Activated CD4-positive, alpha-beta T cell treated with anti-CD3 and anti-CD28 coated beads for 36 hours (primary cell): Measurements from ENCODE around the gene FHIP1B. TPM values are rescaled to one million over a fixed set of nuclear protein-coding genes. Genes with fewer than 3 reads are reported as not detected.
A peak's percentile ranks its signal among the peaks of the same experiment; 100 is the strongest.

Experiments
- ATAC-seq: fragments of 200-7000 bp; cut with Tn5 transposase; one replicate; pipeline ENCODE4 v1.10.0; 2021; ENCODE audit warnings: mild to moderate bottlenecking, moderate library complexity
- CTCF ChIA-PET: fragments of 350-600 bp; sonication (Branson Sonifier 250); formaldehyde crosslinking; loops from one replicate; lab custom pipeline; 2021; ENCODE audit warnings: antibody characterized with exemption; lab: Charles Lee
- POLR2A ChIA-PET: fragments of 350-600 bp; sonication (Branson Sonifier 250); formaldehyde crosslinking; loops from one replicate; lab custom pipeline; 2021; ENCODE audit warnings: antibody characterized with exemption, inconsistent platforms; lab: Charles Lee
- DNase-seq: peaks from one replicate; pipeline ENCODE4 v3.0.0-alpha.2; 2020
- H3K27ac Mint-ChIP-seq: one replicate; pipeline ENCODE4 v1.8.0; 2021; ENCODE audit warnings: mixed read lengths
- H3K27me3 Mint-ChIP-seq: one replicate; pipeline ENCODE4 v1.8.0; 2021; ENCODE audit warnings: mixed read lengths
- H3K36me3 Mint-ChIP-seq: one replicate; pipeline ENCODE4 v1.8.0; 2021; ENCODE audit warnings: low read depth, mixed read lengths
- H3K4me1 Mint-ChIP-seq: one replicate; pipeline ENCODE4 v1.8.0; 2021; ENCODE audit warnings: mixed read lengths
- H3K4me3 Mint-ChIP-seq: one replicate; pipeline ENCODE4 v1.8.0; 2021; ENCODE audit warnings: mild to moderate bottlenecking, moderate library complexity, mixed read lengths
- H3K9me3 Mint-ChIP-seq: one replicate; pipeline ENCODE4 v1.8.0; 2021; ENCODE audit warnings: low read depth, mixed read lengths
- intact Hi-C, 2 experiments: fragments of 100-400 bp; cut with DNase I in 1 of 2; cut with micrococcal nuclease in 1 of 2; formaldehyde crosslinking; loops; one replicate each; pipeline versions ENCODE4 v1.14.2 to v1.15.1; 2022 to 2024; cut with DNase I, micrococcal nuclease
- total RNA-seq, 2 experiments: library from RNA; stranded (reverse); gene quantifications; one replicate each; pipeline ENCODE4 v1.2.3, GENCODE V29; 2021

The FHIP1B gene
- total RNA-seq, 2 experiments from 2014 or later, result 17.0 to 17.1 TPM

- Mint-ChIP-seq H3K36me3 (no peaks in the 10 kb centered on the region), H3K27ac (no peak overlapping the region), H3K4me3 (no peak overlapping the region), H3K27me3 (peaks cover 6% of the 10 kb centered on the region), H3K9me3 (no peaks in the 10 kb centered on the region), H3K4me1 (peaks cover 3% of the 10 kb centered on the region)
- intact Hi-C loops, result no loop called here
- CTCF ChIA-PET, result interaction anchor here (0.5 to 3.5 kb wide), 2 partner anchors 12 to 245 kb away, joined by 3 to 23 read pairs; no protein-coding TSS in a partner anchor
- ATAC-seq, result no peak
- no peak for DNase-seq
- POLR2A ChIA-PET, result no interaction called here
These were observed 5.7 kb upstream of the FHIP1B start for GRCh38 chr11:6240139-6240538.

GRCh38 chr11:6238902-6239301 lies 4.5 kb upstream of the FHIP1B start, which contains the start of gene CNGA4:
TSS of gene CNGA4 (plus strand) at chr11:6239089. CDS start at chr11:6239207, 118 bp downstream.
- H3K27me3 Mint-ChIP-seq, result peaks cover 6% of the 10 kb centered on the region
- no peaks in the 10 kb centered on the region for H3K9me3 Mint-ChIP-seq
- intact Hi-C loops, result loop anchor here (10.0 kb wide), 3 partner anchors 506 to 614 kb away; partner anchors contain the start of genes TRIM22 (in 1 of the 2), TRIM34 (in 1 of the 2) and TRIM5 (in 1 of the 2)
- no peak for ATAC-seq
- H3K27ac Mint-ChIP-seq, result no peak within 1 kb of the TSS
- ChIA-PET CTCF (interaction anchor here (0.5 to 1.0 kb wide), 3 partner anchors 14 to 194 kb away, joined by 3 to 4 read pairs (median 3); no protein-coding TSS in a partner anchor), POLR2A (no interaction called here)
- peaks cover 5% of the 10 kb centered on the region for H3K4me1 Mint-ChIP-seq
- H3K4me3 Mint-ChIP-seq, result no peak within 1 kb of the TSS
- DNase-seq, result no peak
- H3K36me3 Mint-ChIP-seq, result no peaks in the 10 kb centered on the region

- CTCF ChIA-PET, result interaction anchor here (0.5 to 2.2 kb wide), 9 partner anchors 9 to 445 kb away, joined by 3 to 10 read pairs (median 4); partner anchors contain the start of gene MRPL17
- ATAC-seq (no peak), DNase-seq (no peak)
- POLR2A ChIA-PET, result no interaction called here
- H3K36me3 Mint-ChIP-seq, result no peaks in the 10 kb centered on the region
- intact Hi-C loops, result loop anchor here (10.0 kb wide), 3 partner anchors 507 to 613 kb away; partner anchors contain the start of genes TRIM22 (in 1 of the 2), TRIM34 (in 1 of the 2) and TRIM5 (in 1 of the 2)
- H3K27ac Mint-ChIP-seq, result no peak overlapping the region
- H3K9me3 Mint-ChIP-seq, result no peaks in the 10 kb centered on the region
- peaks cover 14% of the 10 kb centered on the region for H3K4me1 Mint-ChIP-seq
- H3K4me3 Mint-ChIP-seq, result no peak overlapping the region
- no peaks in the 10 kb centered on the region for H3K27me3 Mint-ChIP-seq
These were observed 3.4 kb upstream of the FHIP1B start for GRCh38 chr11:6237761-6238302.

GRCh38 chr11:6237266-6237665 lies 2.8 kb upstream of the FHIP1B start:
- POLR2A ChIA-PET, result interaction anchor here (0.5 kb wide), 1 partner anchor 538 kb away, joined by 3 read pairs; no protein-coding TSS in a partner anchor
- H3K4me3 Mint-ChIP-seq, result no peak overlapping the region

GRCh38 chr11:6233984-6234386 lies 451 bp downstream of the FHIP1B start:
- Mint-ChIP-seq H3K9me3 (no peaks in the 10 kb centered on the region), H3K4me3 (peak overlapping the region; percentile 95), H3K27me3 (no peaks in the 10 kb centered on the region), H3K27ac (peak overlapping the region; percentile 93), H3K36me3 (no peaks in the 10 kb centered on the region), H3K4me1 (peaks cover 45% of the 10 kb centered on the region)
- ATAC-seq (no peak), DNase-seq (no peak)
- POLR2A ChIA-PET, result interaction anchor here (1.0 to 1.3 kb wide), 2 partner anchors 169 to 248 kb away, joined by 3 read pairs; partner anchors contain the start of gene TIMM10B
- intact Hi-C loops, result loop anchor here (1.0 to 10.0 kb wide), 16 partner anchors 86 to 1753 kb away; partner anchors contain the start of genes APBB1 (in 2 of the 2), ARFIP2 (in 2 of the 2), SMPD1 (in 2 of the 2) and TIMM10B (in 2 of the 2)
- CTCF ChIA-PET, result interaction anchor here (0.6 to 1.6 kb wide), 6 partner anchors 16 to 248 kb away, joined by 3 to 4 read pairs (median 4); partner anchors contain the start of gene TIMM10B

More at GRCh38 chr11:6237266-6237665, 2.8 kb upstream of the FHIP1B start:
- CTCF ChIA-PET, result interaction anchor here (0.5 to 2.2 kb wide), 10 partner anchors 9 to 446 kb away, joined by 3 to 14 read pairs (median 4); partner anchors contain the start of gene MRPL17
- H3K4me1 Mint-ChIP-seq, result peaks cover 16% of the 10 kb centered on the region
- no peaks in the 10 kb centered on the region for H3K36me3 Mint-ChIP-seq
- no peak overlapping the region for H3K27ac Mint-ChIP-seq
- intact Hi-C loops, result loop anchor here (10.0 kb wide), 3 partner anchors 508 to 612 kb away; partner anchors contain the start of genes TRIM22 (in 1 of the 2), TRIM34 (in 1 of the 2) and TRIM5 (in 1 of the 2)
- DNase-seq, result no peak
- no peak for ATAC-seq
- H3K27me3 Mint-ChIP-seq, result no peaks in the 10 kb centered on the region
- no peaks in the 10 kb centered on the region for H3K9me3 Mint-ChIP-seq

GRCh38 chr11:6232899-6233298 lies 1.5 kb downstream of the FHIP1B start:
- Mint-ChIP-seq H3K27me3 (no peaks in the 10 kb centered on the region), H3K4me3 (peak overlapping the region; percentile 30), H3K9me3 (no peaks in the 10 kb centered on the region), H3K27ac (no peak overlapping the region), H3K4me1 (peaks cover 48% of the 10 kb centered on the region), H3K36me3 (no peaks in the 10 kb centered on the region)
- CTCF ChIA-PET, result interaction anchor here (0.6 to 1.4 kb wide), 2 partner anchors 85 to 249 kb away, joined by 3 read pairs; partner anchors contain the start of gene TIMM10B
- POLR2A ChIA-PET, result interaction anchor here (0.7 kb wide), 1 partner anchor 8 kb away, joined by 3 read pairs; no protein-coding TSS in a partner anchor
- intact Hi-C loops, result loop anchor here (5.0 to 10.0 kb wide), 4 partner anchors 512 to 1279 kb away; partner anchors contain the start of genes PPFIBP2 (in 1 of the 2), TRIM22 (in 1 of the 2), TRIM34 (in 1 of the 2) and TRIM5 (in 1 of the 2)
- no peak for ATAC-seq
- no peak for DNase-seq

- POLR2A ChIA-PET, result interaction anchor here (0.6 kb wide), 1 partner anchor 61 kb away, joined by 4 read pairs; no protein-coding TSS in a partner anchor
- no peaks in the 10 kb centered on the region for H3K27me3 Mint-ChIP-seq
- no peak for DNase-seq
- H3K4me1 Mint-ChIP-seq, result peaks cover 53% of the 10 kb centered on the region
- no peaks in the 10 kb centered on the region for H3K9me3 Mint-ChIP-seq
- intact Hi-C loops, result loop anchor here (5.0 to 10.0 kb wide), 4 partner anchors 515 to 1282 kb away; partner anchors contain the start of genes PPFIBP2 (in 1 of the 2), TRIM22 (in 1 of the 2), TRIM34 (in 1 of the 2) and TRIM5 (in 1 of the 2)
- no peak overlapping the region for H3K4me3 Mint-ChIP-seq
- CTCF ChIA-PET, result interaction anchor here (0.6 to 1.2 kb wide), 5 partner anchors 21 to 1105 kb away, joined by 3 to 7 read pairs (median 4); partner anchors contain the start of gene TRIM5
- H3K27ac Mint-ChIP-seq, result no peak overlapping the region
- H3K36me3 Mint-ChIP-seq, result peaks cover 8% of the 10 kb centered on the region
- ATAC-seq, result no peak
These were observed 4.5 kb downstream of the FHIP1B start for GRCh38 chr11:6229911-6230310.

- H3K9me3 Mint-ChIP-seq, result no peaks in the 10 kb centered on the region
- no peak for ATAC-seq
- H3K27ac Mint-ChIP-seq, result no peak overlapping the region
- CTCF ChIA-PET, result interaction anchor here (0.6 to 2.3 kb wide), 5 partner anchors 8 to 185 kb away, joined by 3 to 6 read pairs (median 3); no protein-coding TSS in a partner anchor
- POLR2A ChIA-PET, result no interaction called here
- H3K4me3 Mint-ChIP-seq, result no peak overlapping the region
- H3K36me3 Mint-ChIP-seq, result peaks cover 10% of the 10 kb centered on the region
- DNase-seq, result no peak
- intact Hi-C loops, result no loop called here
- H3K4me1 Mint-ChIP-seq, result peaks cover 49% of the 10 kb centered on the region
- no peaks in the 10 kb centered on the region for H3K27me3 Mint-ChIP-seq
These were observed 5.9 kb downstream of the FHIP1B start for GRCh38 chr11:6228520-6228919.

- Mint-ChIP-seq H3K27me3 (no peaks in the 10 kb centered on the region), H3K27ac (no peak overlapping the region), H3K9me3 (no peaks in the 10 kb centered on the region), H3K4me3 (no peak overlapping the region), H3K36me3 (peaks cover 23% of the 10 kb centered on the region), H3K4me1 (peaks cover 31% of the 10 kb centered on the region)
- ATAC-seq, result no peak
- no peak for DNase-seq
- POLR2A ChIA-PET, result no interaction called here
- CTCF ChIA-PET, result no interaction called here
- intact Hi-C loops, result no loop called here
These were observed 8.5 kb downstream of the FHIP1B start for GRCh38 chr11:6225896-6226295.

- no peak for ATAC-seq
- ChIA-PET POLR2A (interaction anchor here (0.5 kb wide), 1 partner anchor 7 kb away, joined by 3 read pairs; no protein-coding TSS in a partner anchor), CTCF (interaction anchor here (1.0 to 1.1 kb wide), 2 partner anchors 10 to 301 kb away, joined by 3 to 4 read pairs; no protein-coding TSS in a partner anchor)
- DNase-seq, result no peak
- intact Hi-C loops, result no loop called here
- Mint-ChIP-seq H3K9me3 (no peaks in the 10 kb centered on the region), H3K4me3 (no peak overlapping the region), H3K27ac (no peak overlapping the region), H3K36me3 (peaks cover 25% of the 10 kb centered on the region), H3K4me1 (peaks cover 28% of the 10 kb centered on the region), H3K27me3 (no peaks in the 10 kb centered on the region)
These were observed 9.4 kb downstream of the FHIP1B start for GRCh38 chr11:6225024-6225423.
